H9 (cell line): Measurements from ENCODE around the gene NHSL1. TPM values are rescaled to one million over a fixed set of nuclear protein-coding genes. Genes with fewer than 3 reads are reported as not detected.

Experiments used
- DNase-seq: peaks from one replicate; pipeline ENCODE4 v3.0.0-alpha.2; 2017
- H2AFZ ChIP-seq: one replicate; pipeline ENCODE4 v1.6.1; 2013; ENCODE audit warnings: mild to moderate bottlenecking, low read length, control low read depth, moderate library complexity
- H2AK5ac ChIP-seq: 2 replicates; pipeline ENCODE4 v1.6.1; 2013; ENCODE audit warnings: low read length, control low read depth, mixed read lengths; ENCODE audit not compliant: insufficient read length
- H2BK120ac ChIP-seq: one replicate; pipeline ENCODE4 v1.6.1; 2013; ENCODE audit warnings: low read depth, mild to moderate bottlenecking, low read length, control low read depth, inconsistent platforms; ENCODE audit not compliant: poor library complexity, severe bottlenecking
- H2BK12ac ChIP-seq: 2 replicates; pipeline ENCODE4 v1.6.1; 2013; ENCODE audit warnings: low read length, control low read depth, mixed read lengths, low read depth; ENCODE audit not compliant: insufficient read length
- H2BK15ac ChIP-seq: 2 replicates; pipeline ENCODE4 v1.6.1; 2013; ENCODE audit warnings: low read depth, low read length, control low read depth
- H2BK20ac ChIP-seq: one replicate; pipeline ENCODE4 v1.6.1; 2013; ENCODE audit warnings: low read depth, mild to moderate bottlenecking, low read length, control low read depth, inconsistent platforms; ENCODE audit not compliant: poor library complexity, severe bottlenecking
- H2BK5ac ChIP-seq: 2 replicates; pipeline ENCODE4 v1.6.1; 2013; ENCODE audit warnings: low read length, control low read depth, mixed read lengths; ENCODE audit not compliant: insufficient read length
- H3K14ac ChIP-seq: 2 replicates; pipeline ENCODE4 v1.6.1; 2013; ENCODE audit warnings: low read length, control low read depth; ENCODE audit not compliant: insufficient read depth
- H3K18ac ChIP-seq: 2 replicates; pipeline ENCODE4 v1.6.1; 2013; ENCODE audit warnings: low read depth, mild to moderate bottlenecking, mixed read lengths, low read length, control low read depth; ENCODE audit not compliant: insufficient read length
- H3K23ac ChIP-seq: 2 replicates; pipeline ENCODE4 v1.6.1; 2013; ENCODE audit warnings: low read length, control low read depth, mixed read lengths, low read depth; ENCODE audit not compliant: insufficient read length
- H3K23me2 ChIP-seq: 2 replicates; pipeline ENCODE4 v1.6.1; 2013; ENCODE audit warnings: low read depth, mild to moderate bottlenecking, mixed read lengths, low read length, control low read depth; ENCODE audit not compliant: insufficient read length, poor library complexity, severe bottlenecking
- H3K27ac ChIP-seq: 2 replicates; pipeline ENCODE4 v1.5.1; 2013; ENCODE audit warnings: low read length, control low read depth, mixed read lengths, low read depth; ENCODE audit not compliant: insufficient read length
- H3K27me3 ChIP-seq: 2 replicates; pipeline ENCODE4 v1.6.1; 2013; ENCODE audit warnings: low read length, control low read depth, inconsistent platforms; ENCODE audit not compliant: insufficient read depth
- H3K4ac ChIP-seq: 2 replicates; pipeline ENCODE4 v1.6.1; 2013; ENCODE audit warnings: low read depth, mild to moderate bottlenecking, control low read depth, inconsistent platforms, low read length, moderate library complexity
- H3K4me1 ChIP-seq: 2 replicates; pipeline ENCODE4 v1.6.1; 2013; ENCODE audit warnings: low read length, control low read depth, inconsistent platforms; ENCODE audit not compliant: insufficient read depth
- H3K4me2 ChIP-seq: 2 replicates; pipeline ENCODE4 v1.6.1; 2013; ENCODE audit warnings: low read length, control low read depth, mixed read lengths; ENCODE audit not compliant: insufficient read length, insufficient read depth
- H3K56ac ChIP-seq: 2 replicates; pipeline ENCODE4 v1.6.1; 2013; ENCODE audit warnings: low read depth, mild to moderate bottlenecking, mixed read lengths, low read length, control low read depth; ENCODE audit not compliant: insufficient read length
- H3K79me1 ChIP-seq: 2 replicates; pipeline ENCODE4 v1.6.1; 2013; ENCODE audit warnings: low read depth, mild to moderate bottlenecking, moderate library complexity, low read length, control low read depth, inconsistent platforms; ENCODE audit not compliant: insufficient read depth, poor library complexity, severe bottlenecking
- H3K79me2 ChIP-seq: 2 replicates; pipeline ENCODE4 v1.6.1; 2013; ENCODE audit warnings: low read length, control low read depth, inconsistent platforms; ENCODE audit not compliant: insufficient read depth
- H3K9ac ChIP-seq: 2 replicates; pipeline ENCODE4 v1.6.1; 2013; ENCODE audit warnings: low read length, control low read depth, mixed read lengths; ENCODE audit not compliant: insufficient read length; ENCODE audit errors: extremely low read depth
- H3K9me3 ChIP-seq: one replicate; pipeline ENCODE4 v1.6.1; 2013; ENCODE audit warnings: low read depth, low read length, inconsistent platforms; ENCODE audit not compliant: control insufficient read depth
- H3T11ph ChIP-seq: one replicate; pipeline ENCODE4 v1.6.1; 2013; ENCODE audit warnings: mild to moderate bottlenecking, low read length, control low read depth, inconsistent platforms
- H4K20me1 ChIP-seq: one replicate; pipeline ENCODE4 v1.6.1; 2013; ENCODE audit not compliant: control insufficient read depth, insufficient read length, insufficient read depth
- H4K5ac ChIP-seq: 2 replicates; pipeline ENCODE4 v1.6.1; 2013; ENCODE audit warnings: low read depth, mild to moderate bottlenecking, mixed read lengths, low read length, control low read depth; ENCODE audit not compliant: insufficient read length
- H4K8ac ChIP-seq: replicated peaks from 2 replicates; pipeline ENCODE4 v1.6.1; 2013; ENCODE audit warnings: low read length, control low read depth, mixed read lengths, low read depth; ENCODE audit not compliant: insufficient read length
- H4K91ac ChIP-seq: 2 replicates; pipeline ENCODE4 v1.6.1; 2013; ENCODE audit warnings: low read depth, mild to moderate bottlenecking, moderate library complexity, mixed read lengths, low read length, control low read depth; ENCODE audit not compliant: insufficient read length
- H3K27ac Mint-ChIP-seq, 3 experiments: 2 replicates in 2 of 3; 3 replicates in 1 of 3; pipeline ENCODE4 v1.8.0; 2020 to 2021; ENCODE audit warnings: mixed read lengths in 3 of 3, mild to moderate bottlenecking in 1 of 3, moderate library complexity in 1 of 3
- H3K27me3 Mint-ChIP-seq: 2 replicates; pipeline ENCODE4 v1.8.0; 2021; ENCODE audit warnings: low read depth, mild to moderate bottlenecking, moderate library complexity, mixed read lengths
- H3K36me3 Mint-ChIP-seq, 3 experiments: 2 replicates in 2 of 3; 3 replicates in 1 of 3; pipeline ENCODE4 v1.8.0; 2020 to 2021; ENCODE audit warnings: low read depth in 3 of 3, mixed read lengths in 3 of 3; ENCODE audit not compliant: insufficient read depth in 1 of 3
- H3K4me1 Mint-ChIP-seq, 2 experiments: 2 replicates each; pipeline ENCODE4 v1.8.0; 2020; ENCODE audit warnings: mixed read lengths in 2 of 2
- H3K4me3 Mint-ChIP-seq, 2 experiments: 2 replicates in 1 of 2; 3 replicates in 1 of 2; pipeline ENCODE4 v1.8.0; 2020 to 2021; ENCODE audit warnings: mild to moderate bottlenecking in 2 of 2, mixed read lengths in 2 of 2, moderate library complexity in 1 of 2
- H3K9me3 Mint-ChIP-seq, 2 experiments: 2 replicates in 1 of 2; 3 replicates in 1 of 2; pipeline ENCODE4 v1.8.0; 2020; ENCODE audit warnings: mild to moderate bottlenecking in 2 of 2, mixed read lengths in 2 of 2, moderate library complexity in 1 of 2
- CTCF ChIP-seq: fragments of 200-600 bp; sonication (generic); conservative IDR thresholded peaks from 3 replicates; pipeline ENCODE4 v1.8.0; 2021; ENCODE audit warnings: antibody characterized with exemption, mild to moderate bottlenecking
- WGBS: extraction: QIAGEN DNeasy Blood & Tissue Kit; methylation state at CpG from one replicate; pipeline ENCODE4 v1.1.7; 2013; ENCODE audit warnings: missing lambda C conversion rate, low lambda C conversion rate, mixed read lengths; ENCODE audit not compliant: insufficient read length; ENCODE audit errors: extremely low coverage; 5-methylcytosine and 5-hydroxymethylcytosine counted together
- total RNA-seq: library from RNA; stranded (reverse); gene quantifications from 2 replicates; pipeline ENCODE4 v1.2.1, GENCODE V29; 2021

Gene NHSL1
- total RNA-seq, 1 experiment from 2014 or later, result 28.7 TPM

- H3K27me3 Mint-ChIP-seq, result no peaks in the 10 kb centered on the region
- no peaks in the 10 kb centered on the region for H3K27me3 ChIP-seq
- no peak overlapping the region for H3K27ac ChIP-seq
- no peak overlapping the region for H2BK20ac ChIP-seq
- DNase-seq, result no peak
- no peak overlapping the region for H2BK12ac ChIP-seq
- H2BK15ac ChIP-seq, result no peak overlapping the region
- no peak overlapping the region for H4K5ac ChIP-seq
- no peaks in the 10 kb centered on the region for H3K9me3 ChIP-seq
- no peak overlapping the region for H3K4me3 Mint-ChIP-seq
- H3K14ac ChIP-seq, result no peak overlapping the region; the same call in 1 of the 2 replicates
- H3K4me1 ChIP-seq, result peaks cover 10% of the 10 kb centered on the region; the same call in 1 of the 2 replicates
- H3K27ac Mint-ChIP-seq, result peak overlapping the region in 1 of 3 experiments; percentile 16; a peak in 1 of 7 replicates
- no peak overlapping the region for H3K4ac ChIP-seq
- TF ChIP-seq CTCF, result no peak
- H3K79me2 ChIP-seq, result peaks cover 3% of the 10 kb centered on the region; the same call in 1 of the 2 replicates
- H3K79me1 ChIP-seq, result no peaks in the 10 kb centered on the region
- no peak overlapping the region for H2BK120ac ChIP-seq
- H3K23me2 ChIP-seq, result no peaks in the 10 kb centered on the region
- H4K8ac ChIP-seq, result no peak overlapping the region
- H3K4me2 ChIP-seq, result no peak overlapping the region
- no peaks in the 10 kb centered on the region for H3K9me3 Mint-ChIP-seq
- no peak overlapping the region for H2AFZ ChIP-seq
- no peaks in the 10 kb centered on the region for H4K20me1 ChIP-seq
- no CpG with 5 or more reads among the region's 5 CpGs for WGBS
- no peaks in the 10 kb centered on the region for H3K36me3 Mint-ChIP-seq
- no peak overlapping the region for H3K23ac ChIP-seq
- H3T11ph ChIP-seq, result no peak overlapping the region
- H4K91ac ChIP-seq, result peak overlapping the region; percentile 4
- no peak overlapping the region for H2AK5ac ChIP-seq
- H3K9ac ChIP-seq, result no peak overlapping the region
- H2BK5ac ChIP-seq, result no peak overlapping the region
- no peak overlapping the region for H3K18ac ChIP-seq
- no peak overlapping the region for H3K56ac ChIP-seq
- H3K4me1 Mint-ChIP-seq, result peaks cover 36 to 43% of the 10 kb centered on the region in 2 experiments
Observed at GRCh38 chr6:138546733-138547185, 47.5 kb upstream of the NHSL1 start.
